ENCODE data around the gene HPSE2. TPM values are rescaled to one million over a fixed set of nuclear protein-coding genes. Genes with fewer than 3 reads are reported as not detected.

HPSE2 gene
- total RNA-seq, 1 experiment from 2014 or later, result 0.05 TPM

DNA sequence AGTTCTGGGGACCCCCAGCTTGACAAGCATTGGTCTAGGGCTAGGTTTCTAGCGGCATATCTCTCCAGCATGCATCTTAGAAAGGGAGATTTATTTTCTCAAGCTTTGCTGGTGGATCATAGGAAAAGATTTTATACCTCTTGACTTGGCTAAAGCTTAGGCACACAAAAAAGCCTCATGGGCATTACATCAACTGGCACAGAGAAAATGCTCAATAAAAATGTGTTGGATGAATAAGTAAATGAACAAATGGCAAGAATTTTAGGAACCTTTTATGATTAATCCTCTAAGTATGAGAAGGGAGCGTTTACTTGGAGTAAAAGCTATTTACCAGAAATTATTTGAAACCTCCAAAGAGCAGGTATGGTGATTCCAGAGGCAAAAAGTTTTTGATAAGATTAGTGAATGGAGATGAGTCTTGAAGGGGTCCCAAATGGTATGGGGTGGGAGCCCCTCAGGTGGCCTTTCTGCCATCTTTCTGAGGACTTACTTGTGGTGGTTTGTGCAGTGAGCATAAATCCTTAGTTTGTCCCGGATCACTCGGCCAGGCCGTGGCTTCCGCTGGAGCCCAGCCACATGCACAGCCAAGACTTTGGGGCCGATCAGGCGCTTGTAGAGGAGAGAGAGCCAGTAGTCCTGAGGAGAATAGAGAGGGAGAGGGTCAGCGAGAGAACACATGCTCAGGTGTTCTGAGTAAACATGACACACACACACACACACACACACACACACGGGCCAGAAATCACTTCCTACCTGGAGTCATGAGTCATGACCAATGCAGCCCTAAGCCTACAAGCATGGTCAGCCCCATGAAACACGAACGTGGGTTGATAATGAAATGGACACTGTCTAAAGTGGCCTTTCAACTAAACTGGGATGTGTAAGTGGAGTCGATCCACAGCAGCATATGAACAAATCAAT lies 745.8 kb downstream of the HPSE2 start:
- Histone ChIP-seq H3K4me1 (ENCODE audit: control insufficient read depth in 1 of 2, insufficient read depth in 2 of 2, low read length in 2 of 2) (no peaks in the 10 kb centered on the region), H3K27me3 (ENCODE audit: insufficient read depth, low read length) (peaks cover 3% of the 10 kb centered on the region; the same call in 1 of the 2 replicates), H4K20me1 (ENCODE audit: insufficient read depth) (no peaks in the 10 kb centered on the region), H3K9ac (ENCODE audit: low read length) (no peak overlapping the region), H3K79me2 (ENCODE audit: insufficient read depth, low read length) (no peaks in the 10 kb centered on the region), H3K4me3 (replicated peaks in 1 of 2; ENCODE audit: low read depth in 1 of 2, low read length in 2 of 2) (no peak overlapping the region), H2AFZ (ENCODE audit: low read depth, low read length, poor library complexity, severe bottlenecking) (no peak overlapping the region), H3K27ac (ENCODE audit: low read depth, low read length) (no peak overlapping the region), H3K4me2 (ENCODE audit: low read length) (no peak overlapping the region), H3K9me3 (ENCODE audit: control insufficient read depth in 1 of 2, insufficient read depth in 1 of 2, low read depth in 1 of 2, low read length in 2 of 2) (no peaks in the 10 kb centered on the region; a peak in 1 of 4 replicates), H3K36me3 (ENCODE audit: control insufficient read depth in 1 of 2, insufficient read depth in 2 of 2, low read length in 2 of 2) (no peaks in the 10 kb centered on the region), H3K9me2 (ENCODE audit: insufficient read depth) (no peaks in the 10 kb centered on the region)
- TF ChIP-seq, protein P1, sequence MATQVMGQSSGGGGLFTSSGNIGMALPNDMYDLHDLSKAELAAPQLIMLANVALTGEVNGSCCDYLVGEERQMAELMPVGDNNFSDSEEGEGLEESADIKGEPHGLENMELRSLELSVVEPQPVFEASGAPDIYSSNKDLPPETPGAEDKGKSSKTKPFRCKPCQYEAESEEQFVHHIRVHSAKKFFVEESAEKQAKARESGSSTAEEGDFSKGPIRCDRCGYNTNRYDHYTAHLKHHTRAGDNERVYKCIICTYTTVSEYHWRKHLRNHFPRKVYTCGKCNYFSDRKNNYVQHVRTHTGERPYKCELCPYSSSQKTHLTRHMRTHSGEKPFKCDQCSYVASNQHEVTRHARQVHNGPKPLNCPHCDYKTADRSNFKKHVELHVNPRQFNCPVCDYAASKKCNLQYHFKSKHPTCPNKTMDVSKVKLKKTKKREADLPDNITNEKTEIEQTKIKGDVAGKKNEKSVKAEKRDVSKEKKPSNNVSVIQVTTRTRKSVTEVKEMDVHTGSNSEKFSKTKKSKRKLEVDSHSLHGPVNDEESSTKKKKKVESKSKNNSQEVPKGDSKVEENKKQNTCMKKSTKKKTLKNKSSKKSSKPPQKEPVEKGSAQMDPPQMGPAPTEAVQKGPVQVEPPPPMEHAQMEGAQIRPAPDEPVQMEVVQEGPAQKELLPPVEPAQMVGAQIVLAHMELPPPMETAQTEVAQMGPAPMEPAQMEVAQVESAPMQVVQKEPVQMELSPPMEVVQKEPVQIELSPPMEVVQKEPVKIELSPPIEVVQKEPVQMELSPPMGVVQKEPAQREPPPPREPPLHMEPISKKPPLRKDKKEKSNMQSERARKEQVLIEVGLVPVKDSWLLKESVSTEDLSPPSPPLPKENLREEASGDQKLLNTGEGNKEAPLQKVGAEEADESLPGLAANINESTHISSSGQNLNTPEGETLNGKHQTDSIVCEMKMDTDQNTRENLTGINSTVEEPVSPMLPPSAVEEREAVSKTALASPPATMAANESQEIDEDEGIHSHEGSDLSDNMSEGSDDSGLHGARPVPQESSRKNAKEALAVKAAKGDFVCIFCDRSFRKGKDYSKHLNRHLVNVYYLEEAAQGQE (IDR thresholded peaks at IDR 0.05; ENCODE audit: low read depth), result no peak
- TF ChIP-seq YY1 (IDR thresholded peaks at IDR 0.05; ENCODE audit: extremely low read depth, insufficient replicate concordance, low read depth, low read length) (no peak), SIN3A (IDR thresholded peaks at IDR 0.05; ENCODE audit: low read depth) (no peak), JUND (IDR thresholded peaks at IDR 0.05) (no peak), ATF3 (IDR thresholded peaks at IDR 0.05) (no peak), FOSL1 (IDR thresholded peaks at IDR 0.05; ENCODE audit: low read depth) (no peak), EZH2 (IDR thresholded peaks at IDR 0.05) (no peak), EZH2phosphoT487 (IDR thresholded peaks at IDR 0.05; ENCODE audit: borderline replicate concordance) (no peak), POLR2A (IDR thresholded peaks at IDR 0.05; ENCODE audit: borderline replicate concordance, extremely low read depth, insufficient read depth, insufficient read length) (no peak), CEBPB (IDR thresholded peaks at IDR 0.05; ENCODE audit: low read depth) (no peak), POLR2AphosphoS5 (IDR thresholded peaks at IDR 0.05; ENCODE audit: low read depth, low read length) (no peak)
- POLR2A ChIA-PET, result no interaction called here
- intact Hi-C loops (cut with micrococcal nuclease), result no loop called here
- RAD21 ChIA-PET (ENCODE audit: low non-redundant PET in 1 of 2, low total read pairs in 2 of 2, uncharacterized antibody in 2 of 2, unreplicated experiment in 2 of 2), result interaction anchor here in 1 of 2 experiments (1.1 kb wide), 1 partner anchor 23 kb away, joined by 3 read pairs; no protein-coding TSS in a partner anchor
- ATAC-seq, result no peak
- BruUV-seq (replicated peaks), result no TSS peak
- CTCF ChIA-PET, result interaction anchor here (1.3 kb wide), 1 partner anchor 23 kb away, joined by 5 read pairs; no protein-coding TSS in a partner anchor
- no peak for DNase-seq (ENCODE audit: low read depth, low spot score)

All from HCT116 (cell line).